Measurements from ENCODE around the gene KNDC1.
A peak's percentile ranks its signal among the peaks of the same experiment; 100 is the strongest.

KNDC1 gene

GRCh38 chr10:133126431-133127290 lies 33.4 kb upstream of the KNDC1 start:
- Histone ChIP-seq H3K4me3 (ENCODE audit: low read length in 2 of 2) (no peak overlapping the region), H3K23ac (ENCODE audit: low read depth, low read length, poor library complexity) (peak overlapping the region; percentile 73), H3K27ac (replicated peaks; ENCODE audit: low read length) (no peak overlapping the region), H4K8ac (ENCODE audit: low read depth, low read length) (no peak overlapping the region), H2AFZ (ENCODE audit: low read length) (no peak overlapping the region), H3K27me3 (ENCODE audit: control insufficient read depth in 3 of 3, insufficient read depth in 3 of 3, low read depth in 1 of 3, low read length in 3 of 3) (peaks cover 0 to 13% (median 9%) of the 10 kb centered on the region in 3 experiments), H3K14ac (ENCODE audit: low read length) (peak overlapping the region; percentile 94), H3K18ac (ENCODE audit: low read length) (no peak overlapping the region), H3K36me3 (replicated peaks in 1 of 2; ENCODE audit: control insufficient read depth in 2 of 2, insufficient read depth in 2 of 2, low read length in 2 of 2) (no peaks in the 10 kb centered on the region), H3K9ac (ENCODE audit: low read depth, low read length, poor library complexity) (peak overlapping the region; percentile 44), H3K9me3 (replicated peaks in 1 of 2; ENCODE audit: control insufficient read depth in 2 of 2, insufficient read depth in 1 of 2, low read depth in 1 of 2, low read length in 2 of 2) (peaks cover 0 to 8% of the 10 kb centered on the region in 2 donors), H2AK5ac (ENCODE audit: low read depth, low read length) (peak overlapping the region; percentile 35), H4K91ac (ENCODE audit: low read depth, low read length, poor library complexity) (no peak overlapping the region), H2BK15ac (ENCODE audit: low read length) (no peak overlapping the region), H3K4me2 (ENCODE audit: insufficient read depth, low read length, poor library complexity, severe bottlenecking) (no peak overlapping the region), H2BK12ac (ENCODE audit: low read length) (no peak overlapping the region), H2BK120ac (ENCODE audit: low read depth, low read length) (no peak overlapping the region), H3K4ac (ENCODE audit: low read length) (peak overlapping the region; percentile 23), H3K4me1 (ENCODE audit: control insufficient read depth in 2 of 2, insufficient read depth in 1 of 2, low read depth in 1 of 2, low read length in 2 of 2) (peaks cover 0 to 5% of the 10 kb centered on the region in 2 donors), H2BK5ac (ENCODE audit: low read length) (peak overlapping the region; percentile 87), H3K79me1 (ENCODE audit: low read depth, low read length) (peaks cover 3% of the 10 kb centered on the region)
- WGBS, 2 donors (ENCODE audit: extremely low coverage in 2 of 2, insufficient read length in 2 of 2, insufficient replicate concordance in 1 of 2): no CpG with 5 or more reads among the region's 57 CpGs
- DNase-seq (ENCODE audit: low spot score): no peak

GRCh38 chr10:133127291-133128125 lies 32.5 kb upstream of the KNDC1 start:
- H3K18ac ChIP-seq (ENCODE audit: low read length): no peak overlapping the region
- peak overlapping the region; percentile 73 for H3K23ac ChIP-seq (ENCODE audit: low read depth, low read length, poor library complexity)
- H2BK15ac ChIP-seq (ENCODE audit: low read length): no peak overlapping the region
- peaks cover 0 to 18% (median 6%) of the 10 kb centered on the region in 3 experiments for H3K27me3 ChIP-seq (ENCODE audit: control insufficient read depth in 3 of 3, insufficient read depth in 3 of 3, low read depth in 1 of 3, low read length in 3 of 3)
- H3K4ac ChIP-seq (ENCODE audit: low read length): no peak overlapping the region
- H2BK120ac ChIP-seq (ENCODE audit: low read depth, low read length): no peak overlapping the region
- no CpG with 5 or more reads among the region's 36 CpGs for WGBS, 2 donors (ENCODE audit: extremely low coverage in 2 of 2, insufficient read length in 2 of 2, insufficient replicate concordance in 1 of 2)
- H4K91ac ChIP-seq (ENCODE audit: low read depth, low read length, poor library complexity): no peak overlapping the region
- H2AFZ ChIP-seq (ENCODE audit: low read length): no peak overlapping the region
- no peak overlapping the region for H3K4me2 ChIP-seq (ENCODE audit: insufficient read depth, low read length, poor library complexity, severe bottlenecking)
- H3K14ac ChIP-seq (ENCODE audit: low read length): peak overlapping the region; percentile 94
- H2BK12ac ChIP-seq (ENCODE audit: low read length): no peak overlapping the region
- peaks cover 0 to 6% of the 10 kb centered on the region in 2 donors for H3K9me3 ChIP-seq (replicated peaks in 1 of 2; ENCODE audit: control insufficient read depth in 2 of 2, insufficient read depth in 1 of 2, low read depth in 1 of 2, low read length in 2 of 2)
- peak overlapping the region; percentile 87 for H2BK5ac ChIP-seq (ENCODE audit: low read length)
- H4K8ac ChIP-seq (ENCODE audit: low read depth, low read length): peak overlapping the region; percentile 17
- H3K4me3 ChIP-seq (ENCODE audit: low read length in 2 of 2): peak overlapping the region in 1 of 2 donors; percentile 36
- no peaks in the 10 kb centered on the region for H3K36me3 ChIP-seq (replicated peaks in 1 of 2; ENCODE audit: control insufficient read depth in 2 of 2, insufficient read depth in 2 of 2, low read length in 2 of 2)
- no peak overlapping the region for H3K9ac ChIP-seq (ENCODE audit: low read depth, low read length, poor library complexity)
- H3K27ac ChIP-seq (replicated peaks; ENCODE audit: low read length): no peak overlapping the region
- peaks cover 0 to 5% of the 10 kb centered on the region in 2 donors for H3K4me1 ChIP-seq (ENCODE audit: control insufficient read depth in 2 of 2, insufficient read depth in 1 of 2, low read depth in 1 of 2, low read length in 2 of 2)
- no peak overlapping the region for H2AK5ac ChIP-seq (ENCODE audit: low read depth, low read length)
- no peak for DNase-seq (ENCODE audit: low spot score)
- H3K79me1 ChIP-seq (ENCODE audit: low read depth, low read length): no peaks in the 10 kb centered on the region

GRCh38 chr10:133128126-133129070 lies 31.6 kb upstream of the KNDC1 start:
- Histone ChIP-seq H3K27me3 (ENCODE audit: control insufficient read depth in 3 of 3, insufficient read depth in 3 of 3, low read depth in 1 of 3, low read length in 3 of 3) (peaks cover 0 to 14% (median 6%) of the 10 kb centered on the region in 3 experiments), H3K9me3 (replicated peaks in 1 of 2; ENCODE audit: control insufficient read depth in 2 of 2, insufficient read depth in 1 of 2, low read depth in 1 of 2, low read length in 2 of 2) (peaks cover 0 to 6% of the 10 kb centered on the region in 2 donors), H2BK5ac (ENCODE audit: low read length) (no peak overlapping the region), H2BK15ac (ENCODE audit: low read length) (no peak overlapping the region), H3K4me1 (ENCODE audit: control insufficient read depth in 2 of 2, insufficient read depth in 1 of 2, low read depth in 1 of 2, low read length in 2 of 2) (peaks cover 0 to 5% of the 10 kb centered on the region in 2 donors), H3K36me3 (replicated peaks in 1 of 2; ENCODE audit: control insufficient read depth in 2 of 2, insufficient read depth in 2 of 2, low read length in 2 of 2) (no peaks in the 10 kb centered on the region), H4K8ac (ENCODE audit: low read depth, low read length) (peak overlapping the region; percentile 17), H2BK12ac (ENCODE audit: low read length) (no peak overlapping the region), H3K14ac (ENCODE audit: low read length) (peak overlapping the region; percentile 71), H3K18ac (ENCODE audit: low read length) (peak overlapping the region; percentile 57), H3K23ac (ENCODE audit: low read depth, low read length, poor library complexity) (peak overlapping the region; percentile 65), H2AFZ (ENCODE audit: low read length) (no peak overlapping the region), H3K4me2 (ENCODE audit: insufficient read depth, low read length, poor library complexity, severe bottlenecking) (no peak overlapping the region), H3K9ac (ENCODE audit: low read depth, low read length, poor library complexity) (no peak overlapping the region), H2BK120ac (ENCODE audit: low read depth, low read length) (no peak overlapping the region), H2AK5ac (ENCODE audit: low read depth, low read length) (peak overlapping the region; percentile 63), H3K4ac (ENCODE audit: low read length) (no peak overlapping the region), H3K4me3 (ENCODE audit: low read length in 2 of 2) (peak overlapping the region in 1 of 2 donors; percentile 42), H3K27ac (replicated peaks; ENCODE audit: low read length) (no peak overlapping the region), H3K79me1 (ENCODE audit: low read depth, low read length) (no peaks in the 10 kb centered on the region), H4K91ac (ENCODE audit: low read depth, low read length, poor library complexity) (no peak overlapping the region)
- WGBS, 2 donors (ENCODE audit: extremely low coverage in 2 of 2, insufficient read length in 2 of 2, insufficient replicate concordance in 1 of 2): no CpG with 5 or more reads among the region's 83 CpGs
- no peak for DNase-seq (ENCODE audit: low spot score)

All from neuronal stem cell (in vitro differentiated cells).